Astrocyte (in vitro differentiated cells and primary cell): ENCODE results near the gene CD244. TPM values are rescaled to one million over a fixed set of nuclear protein-coding genes. Genes with fewer than 3 reads are reported as not detected.

Experiments used
- DNase-seq: peaks from one replicate; pipeline ENCODE4 v3.0.0-alpha.2; 2010; ENCODE audit warnings: low read depth
- FAIRE-seq: peaks from 2 replicates; lab custom pipeline; 2011; peaks lifted over from hg19 to GRCh38; lab: Jason Lieb, UNC
- H2AFZ ChIP-seq: 2 replicates; pipeline ENCODE4 v1.6.0; 2012; ENCODE audit warnings: low read depth, low read length, inconsistent platforms
- H3K27ac ChIP-seq: 2 replicates; pipeline ENCODE4 v1.5.1; 2011; ENCODE audit warnings: low read depth, low read length, inconsistent platforms
- H3K27me3 ChIP-seq: 2 replicates; pipeline ENCODE4 v1.6.0; 2011; ENCODE audit warnings: low read length, inconsistent platforms; ENCODE audit not compliant: insufficient read depth
- H3K36me3 ChIP-seq: 2 replicates; pipeline ENCODE4 v1.5.1; 2011; ENCODE audit warnings: low read length, inconsistent platforms; ENCODE audit not compliant: insufficient read depth
- H3K4me1 ChIP-seq: 2 replicates; pipeline ENCODE4 v1.5.1; 2011; ENCODE audit warnings: low read length, inconsistent platforms; ENCODE audit not compliant: insufficient read depth
- H3K4me2 ChIP-seq: 2 replicates; pipeline ENCODE4 v1.6.0; 2012; ENCODE audit warnings: low read length, inconsistent platforms
- H3K4me3 ChIP-seq: 2 replicates; pipeline ENCODE4 v1.5.1; 2011; ENCODE audit warnings: low read depth, mild to moderate bottlenecking, low read length, inconsistent platforms; ENCODE audit not compliant: insufficient read depth
- H3K79me2 ChIP-seq: 2 replicates; pipeline ENCODE4 v1.6.0; 2012; ENCODE audit warnings: mild to moderate bottlenecking, low read length, inconsistent platforms; ENCODE audit not compliant: insufficient read depth
- H3K9ac ChIP-seq: 2 replicates; pipeline ENCODE4 v1.6.0; 2012; ENCODE audit warnings: mild to moderate bottlenecking, low read length, inconsistent platforms
- H3K9me3 ChIP-seq: 2 replicates; pipeline ENCODE4 v1.5.1; 2012; ENCODE audit warnings: low read depth, mild to moderate bottlenecking, low read length, inconsistent platforms; ENCODE audit not compliant: insufficient read depth
- H4K20me1 ChIP-seq: 2 replicates; pipeline ENCODE4 v1.6.0; 2012; ENCODE audit warnings: low read length, inconsistent platforms; ENCODE audit not compliant: insufficient read depth
- H3K27ac Mint-ChIP-seq: one replicate; pipeline ENCODE4 v1.8.0; 2021; ENCODE audit warnings: mild to moderate bottlenecking, mixed read lengths; ENCODE audit not compliant: unreplicated experiment
- H3K27me3 Mint-ChIP-seq: one replicate; pipeline ENCODE4 v1.8.0; 2021; ENCODE audit warnings: low read depth, mixed read lengths; ENCODE audit not compliant: unreplicated experiment
- H3K36me3 Mint-ChIP-seq: one replicate; pipeline ENCODE4 v1.8.0; 2021; ENCODE audit warnings: low read depth, mixed read lengths; ENCODE audit not compliant: unreplicated experiment
- H3K4me1 Mint-ChIP-seq: one replicate; pipeline ENCODE4 v1.8.0; 2021; ENCODE audit warnings: low read depth, mixed read lengths; ENCODE audit not compliant: unreplicated experiment
- H3K4me3 Mint-ChIP-seq: one replicate; pipeline ENCODE4 v1.8.0; 2021; ENCODE audit warnings: mild to moderate bottlenecking, moderate library complexity, mixed read lengths; ENCODE audit not compliant: unreplicated experiment
- H3K9me3 Mint-ChIP-seq: one replicate; pipeline ENCODE4 v1.8.0; 2021; ENCODE audit warnings: mild to moderate bottlenecking, mixed read lengths; ENCODE audit not compliant: unreplicated experiment
- CTCF ChIP-seq: IDR thresholded peaks from 2 replicates; pipeline ENCODE4 v1.5.1; 2011; ENCODE audit warnings: low read depth, mild to moderate bottlenecking, inconsistent platforms, low read length, moderate library complexity; ENCODE audit not compliant: insufficient read depth
- EZH2 ChIP-seq: IDR thresholded peaks from 2 replicates; pipeline ENCODE4 v1.6.1; 2012; ENCODE audit warnings: mild to moderate bottlenecking, low read length, inconsistent platforms; ENCODE audit not compliant: insufficient read depth
- total RNA-seq: library from RNA; stranded (reverse); gene quantifications from 2 replicates; pipeline ENCODE4 v1.2.1, GENCODE V29; 2021

The CD244 gene
- total RNA-seq, 1 donor from 2014 or later: not detected

- no peaks in the 10 kb centered on the region for H3K4me1 ChIP-seq
- H3K27ac ChIP-seq: no peak overlapping the region
- no peaks in the 10 kb centered on the region for H3K27me3 ChIP-seq
- no peak overlapping the region for H3K4me3 Mint-ChIP-seq
- H3K36me3 Mint-ChIP-seq: no peaks in the 10 kb centered on the region
- H3K9ac ChIP-seq: no peak overlapping the region
- no peak overlapping the region for H3K27ac Mint-ChIP-seq
- H3K4me2 ChIP-seq: no peak overlapping the region
- H3K27me3 Mint-ChIP-seq: peaks cover 13% of the 10 kb centered on the region
- H3K36me3 ChIP-seq: no peaks in the 10 kb centered on the region
- H2AFZ ChIP-seq: no peak overlapping the region
- no peaks in the 10 kb centered on the region for H3K9me3 ChIP-seq
- no peak for TF ChIP-seq CTCF
- no peak for TF ChIP-seq EZH2
- no peaks in the 10 kb centered on the region for H3K79me2 ChIP-seq
- H3K9me3 Mint-ChIP-seq: no peaks in the 10 kb centered on the region
- DNase-seq: no peak
- H3K4me1 Mint-ChIP-seq: peaks cover 4% of the 10 kb centered on the region
- no peak overlapping the region for H3K4me3 ChIP-seq
- no peaks in the 10 kb centered on the region for H4K20me1 ChIP-seq
- FAIRE-seq: no peak
These were observed 48.4 kb downstream of the CD244 start for GRCh38 chr1:160814316-160814715.

- Histone ChIP-seq H3K9ac (no peak overlapping the region), H3K4me1 (no peaks in the 10 kb centered on the region), H3K27ac (no peak overlapping the region), H3K4me2 (no peak overlapping the region), H3K36me3 (no peaks in the 10 kb centered on the region), H2AFZ (no peak overlapping the region), H4K20me1 (no peaks in the 10 kb centered on the region), H3K27me3 (no peaks in the 10 kb centered on the region), H3K4me3 (no peak overlapping the region), H3K9me3 (no peaks in the 10 kb centered on the region), H3K79me2 (no peaks in the 10 kb centered on the region)
- Mint-ChIP-seq H3K4me3 (no peak overlapping the region), H3K27me3 (peaks cover 6% of the 10 kb centered on the region), H3K36me3 (no peaks in the 10 kb centered on the region), H3K27ac (peak overlapping the region; percentile 12), H3K9me3 (no peaks in the 10 kb centered on the region), H3K4me1 (peaks cover 4% of the 10 kb centered on the region)
- FAIRE-seq (no peak), DNase-seq (peak; percentile 5)
- TF ChIP-seq EZH2 (no peak), CTCF (no peak)
These were observed 49.5 kb downstream of the CD244 start for GRCh38 chr1:160813215-160813614.

- Histone ChIP-seq H2AFZ (no peak overlapping the region), H3K36me3 (no peaks in the 10 kb centered on the region), H3K9ac (no peak overlapping the region), H4K20me1 (no peaks in the 10 kb centered on the region), H3K4me1 (no peaks in the 10 kb centered on the region), H3K9me3 (peaks cover 5% of the 10 kb centered on the region), H3K27ac (no peak overlapping the region), H3K4me3 (no peak overlapping the region), H3K79me2 (no peaks in the 10 kb centered on the region), H3K27me3 (no peaks in the 10 kb centered on the region), H3K4me2 (no peak overlapping the region)
- peaks cover 9% of the 10 kb centered on the region for H3K9me3 Mint-ChIP-seq
- FAIRE-seq (no peak), DNase-seq (no peak)
- TF ChIP-seq CTCF: no peak
- no peak for TF ChIP-seq EZH2
- peaks cover 2% of the 10 kb centered on the region for H3K27me3 Mint-ChIP-seq
- no peak overlapping the region for H3K27ac Mint-ChIP-seq
- no peaks in the 10 kb centered on the region for H3K36me3 Mint-ChIP-seq
- H3K4me3 Mint-ChIP-seq: no peak overlapping the region
- H3K4me1 Mint-ChIP-seq: peaks cover 4% of the 10 kb centered on the region
These were observed 51.5 kb downstream of the CD244 start for GRCh38 chr1:160811147-160811546.
